ENCODE data around the gene NUP133. TPM values are rescaled to one million over a fixed set of nuclear protein-coding genes. Genes with fewer than 3 reads are reported as not detected.

NUP133 gene
- total RNA-seq, 1 donor from 2014 or later, result 38.3 TPM

DNA sequence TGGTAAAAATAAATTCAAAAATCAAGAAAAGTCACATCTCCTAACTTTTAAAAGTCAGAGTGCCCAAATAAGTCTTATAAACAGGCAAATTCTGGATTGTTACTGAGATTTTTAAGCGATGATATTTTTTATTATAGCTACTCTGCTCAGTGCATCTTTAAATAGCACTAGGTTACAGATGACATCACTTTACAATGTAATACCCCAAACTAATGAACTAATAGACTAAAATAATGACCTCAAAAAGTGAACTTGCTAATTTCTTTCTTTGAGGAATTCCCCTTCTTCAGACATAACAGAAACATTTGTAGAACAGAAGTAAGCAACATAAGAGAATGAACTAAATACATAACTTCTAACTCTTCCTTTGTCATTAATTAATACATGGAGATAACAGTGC lies 41.3 kb downstream of the NUP133 start:
- Histone ChIP-seq H3K9me3 (no peaks in the 10 kb centered on the region), H3K36me3 (peaks cover 8 to 69% of the 10 kb centered on the region in 2 donors), H3K27ac (no peak overlapping the region), H3K4me3 (no peak overlapping the region), H3K4me1 (no peaks in the 10 kb centered on the region), H3K27me3 (no peaks in the 10 kb centered on the region)
- intact Hi-C loops (cut with DNase I), result no loop called here
- DNase-seq (ENCODE audit: extremely low spot score in 2 of 2), result no peak
- TF ChIP-seq POLR2AphosphoS5 (IDR thresholded peaks at IDR 0.05; ENCODE audit: insufficient read depth in 1 of 2, low read depth in 1 of 2) (no peak), POLR2A (IDR thresholded peaks at IDR 0.05) (no peak)
- TF ChIP-seq, protein P1, sequence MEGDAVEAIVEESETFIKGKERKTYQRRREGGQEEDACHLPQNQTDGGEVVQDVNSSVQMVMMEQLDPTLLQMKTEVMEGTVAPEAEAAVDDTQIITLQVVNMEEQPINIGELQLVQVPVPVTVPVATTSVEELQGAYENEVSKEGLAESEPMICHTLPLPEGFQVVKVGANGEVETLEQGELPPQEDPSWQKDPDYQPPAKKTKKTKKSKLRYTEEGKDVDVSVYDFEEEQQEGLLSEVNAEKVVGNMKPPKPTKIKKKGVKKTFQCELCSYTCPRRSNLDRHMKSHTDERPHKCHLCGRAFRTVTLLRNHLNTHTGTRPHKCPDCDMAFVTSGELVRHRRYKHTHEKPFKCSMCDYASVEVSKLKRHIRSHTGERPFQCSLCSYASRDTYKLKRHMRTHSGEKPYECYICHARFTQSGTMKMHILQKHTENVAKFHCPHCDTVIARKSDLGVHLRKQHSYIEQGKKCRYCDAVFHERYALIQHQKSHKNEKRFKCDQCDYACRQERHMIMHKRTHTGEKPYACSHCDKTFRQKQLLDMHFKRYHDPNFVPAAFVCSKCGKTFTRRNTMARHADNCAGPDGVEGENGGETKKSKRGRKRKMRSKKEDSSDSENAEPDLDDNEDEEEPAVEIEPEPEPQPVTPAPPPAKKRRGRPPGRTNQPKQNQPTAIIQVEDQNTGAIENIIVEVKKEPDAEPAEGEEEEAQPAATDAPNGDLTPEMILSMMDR (IDR thresholded peaks at IDR 0.05), result no peak

DNA sequence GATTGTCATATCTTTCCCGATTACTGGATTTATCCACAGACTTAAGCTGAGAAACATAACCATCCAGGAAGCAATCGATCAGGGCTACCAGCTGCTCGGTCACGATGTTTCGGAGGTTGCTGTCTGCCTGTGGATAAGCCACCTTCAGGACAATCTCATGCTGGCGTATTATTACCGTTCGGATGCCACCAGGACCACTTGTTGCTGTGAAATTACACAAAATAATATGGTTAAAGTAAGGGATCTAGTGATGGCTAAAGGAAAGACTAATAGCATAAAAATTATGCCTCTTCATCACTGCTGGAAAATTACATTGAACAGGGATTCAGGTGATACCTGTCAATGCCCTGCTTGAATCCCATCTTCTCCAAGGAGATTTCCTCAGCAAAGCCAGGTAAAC lies 43.5 kb downstream of the NUP133 start:
- H3K27ac ChIP-seq, result no peak overlapping the region
- H3K4me3 ChIP-seq, result no peak overlapping the region
- no peaks in the 10 kb centered on the region for H3K4me1 ChIP-seq
- H3K27me3 ChIP-seq, result no peaks in the 10 kb centered on the region
- no peak for DNase-seq (ENCODE audit: extremely low spot score in 2 of 2)
- TF ChIP-seq POLR2A (IDR thresholded peaks at IDR 0.05) (no peak), POLR2AphosphoS5 (IDR thresholded peaks at IDR 0.05; ENCODE audit: insufficient read depth in 1 of 2, low read depth in 1 of 2) (no peak)
- TF ChIP-seq, protein P1 (IDR thresholded peaks at IDR 0.05), result no peak
- H3K9me3 ChIP-seq, result no peaks in the 10 kb centered on the region
- intact Hi-C loops (cut with DNase I), result no loop called here
- peaks cover 8 to 73% of the 10 kb centered on the region in 2 donors for H3K36me3 ChIP-seq

DNA sequence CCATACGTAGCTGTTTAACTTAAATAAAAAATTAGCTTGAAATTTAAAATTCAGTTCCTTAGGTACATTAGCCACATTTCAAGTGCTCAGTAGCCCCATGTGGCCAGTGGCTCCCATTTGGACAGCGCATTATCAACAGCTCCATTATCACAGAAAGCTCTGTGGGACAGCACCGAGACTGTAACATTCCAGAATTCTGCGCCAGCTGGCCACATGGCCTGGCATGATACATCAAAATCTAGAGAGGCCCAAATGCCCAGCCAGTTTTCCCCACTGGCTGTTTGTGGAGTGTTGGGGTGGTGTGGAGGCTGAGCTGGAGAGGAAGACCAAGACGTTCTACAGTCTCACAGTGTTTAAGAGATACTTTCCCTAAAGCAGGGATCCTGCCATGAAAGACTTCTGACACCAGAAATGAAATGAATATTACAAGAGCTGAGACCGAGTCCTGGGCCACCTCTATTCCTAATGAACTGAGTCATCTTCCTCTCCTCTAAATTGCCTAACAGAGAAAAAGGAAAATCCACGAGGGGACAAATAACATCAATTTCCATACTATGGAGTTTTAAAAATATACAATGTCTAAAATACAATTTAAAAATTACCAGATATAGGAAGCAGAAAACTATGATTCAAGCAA lies 47.0 kb downstream of the NUP133 start:
- intact Hi-C loops (cut with DNase I), result no loop called here
- Histone ChIP-seq H3K9me3 (no peaks in the 10 kb centered on the region), H3K36me3 (peaks cover 8 to 78% of the 10 kb centered on the region in 2 donors), H3K4me3 (no peak overlapping the region), H3K27me3 (no peaks in the 10 kb centered on the region), H3K4me1 (no peaks in the 10 kb centered on the region), H3K27ac (no peak overlapping the region)
- TF ChIP-seq, protein P1 (IDR thresholded peaks at IDR 0.05), result no peak
- TF ChIP-seq POLR2A (IDR thresholded peaks at IDR 0.05), result no peak
- no peak for TF ChIP-seq POLR2AphosphoS5 (IDR thresholded peaks at IDR 0.05; ENCODE audit: insufficient read depth in 1 of 2, low read depth in 1 of 2)
- DNase-seq (ENCODE audit: extremely low spot score in 2 of 2), result no peak

DNA sequence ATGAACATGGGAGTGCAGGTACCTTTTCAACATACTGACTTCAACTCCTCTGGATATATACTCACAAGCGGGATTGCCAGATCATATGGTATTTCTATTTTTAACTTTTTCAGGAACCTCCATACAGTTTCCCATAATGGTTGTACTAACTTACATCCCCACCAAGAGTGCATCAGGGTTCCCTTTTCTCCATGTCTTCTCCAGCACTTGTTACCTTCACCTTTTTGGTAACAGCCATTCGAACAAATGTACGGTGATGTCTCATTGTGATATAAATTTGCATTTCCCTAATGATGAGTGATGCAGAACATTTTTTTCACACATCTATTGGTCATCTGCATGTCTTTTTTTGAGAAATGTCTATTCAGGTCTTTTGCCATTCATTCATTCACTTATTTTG lies 48.3 kb downstream of the NUP133 start:
- Histone ChIP-seq H3K9me3 (no peaks in the 10 kb centered on the region), H3K36me3 (peaks cover 8 to 73% of the 10 kb centered on the region in 2 donors), H3K4me1 (no peaks in the 10 kb centered on the region), H3K27ac (no peak overlapping the region), H3K27me3 (no peaks in the 10 kb centered on the region), H3K4me3 (no peak overlapping the region)
- intact Hi-C loops (cut with DNase I), result no loop called here
- no peak for TF ChIP-seq POLR2A (IDR thresholded peaks at IDR 0.05)
- no peak for TF ChIP-seq POLR2AphosphoS5 (IDR thresholded peaks at IDR 0.05; ENCODE audit: insufficient read depth in 1 of 2, low read depth in 1 of 2)
- TF ChIP-seq, protein P1 (IDR thresholded peaks at IDR 0.05), result no peak
- DNase-seq (ENCODE audit: extremely low spot score in 2 of 2), result no peak

DNA sequence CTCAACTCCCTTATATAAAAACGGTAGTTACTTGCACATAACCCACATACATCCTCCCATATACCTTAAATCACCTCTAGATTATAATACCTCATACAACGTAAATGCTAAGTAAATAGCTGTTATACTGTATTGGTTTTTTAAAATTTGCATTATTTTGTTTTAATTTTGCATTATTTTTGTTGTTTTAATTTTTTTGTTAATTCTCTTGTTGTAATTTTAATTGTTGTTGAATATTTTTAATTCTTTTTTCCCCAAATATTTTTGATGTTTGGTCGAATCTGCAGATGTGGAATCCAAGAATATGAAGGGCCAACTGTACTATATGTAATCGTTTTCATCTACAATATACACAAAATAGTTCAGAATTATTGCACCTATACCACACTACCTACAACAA lies 50.7 kb downstream of the NUP133 start:
- Histone ChIP-seq H3K27me3 (no peaks in the 10 kb centered on the region), H3K4me3 (no peak overlapping the region), H3K36me3 (peaks cover 3 to 51% of the 10 kb centered on the region in 2 donors), H3K27ac (no peak overlapping the region), H3K9me3 (no peaks in the 10 kb centered on the region), H3K4me1 (no peaks in the 10 kb centered on the region)
- TF ChIP-seq, protein P1 (IDR thresholded peaks at IDR 0.05), result no peak
- TF ChIP-seq POLR2AphosphoS5 (IDR thresholded peaks at IDR 0.05; ENCODE audit: insufficient read depth in 1 of 2, low read depth in 1 of 2), result no peak
- TF ChIP-seq POLR2A (IDR thresholded peaks at IDR 0.05), result no peak
- intact Hi-C loops (cut with DNase I), result no loop called here
- no peak for DNase-seq (ENCODE audit: extremely low spot score in 2 of 2)

Measured in vagina (tissue), 2 donors.